ENCODE results near the gene TLL1.

DNA sequence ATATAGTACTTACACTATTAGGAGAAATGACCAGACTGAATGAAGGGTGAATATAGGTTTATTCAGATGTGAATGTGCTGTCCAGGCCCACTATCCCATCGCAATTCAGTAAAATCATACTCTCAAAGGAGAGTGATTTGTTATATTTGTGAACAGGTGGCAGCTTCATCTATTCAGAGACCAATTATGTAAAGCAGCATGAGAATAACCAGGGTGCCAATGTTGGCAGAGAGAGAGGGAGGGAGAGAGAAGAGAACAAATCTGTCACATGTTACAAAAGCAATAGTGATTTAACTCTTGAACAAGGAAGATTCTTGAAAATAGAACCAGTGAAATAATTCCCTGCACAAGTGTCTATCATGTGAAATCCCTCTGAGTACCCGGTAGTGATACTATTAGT, 38.9 kb upstream of the TLL1 start:
- TF ChIP-seq, protein P1, sequence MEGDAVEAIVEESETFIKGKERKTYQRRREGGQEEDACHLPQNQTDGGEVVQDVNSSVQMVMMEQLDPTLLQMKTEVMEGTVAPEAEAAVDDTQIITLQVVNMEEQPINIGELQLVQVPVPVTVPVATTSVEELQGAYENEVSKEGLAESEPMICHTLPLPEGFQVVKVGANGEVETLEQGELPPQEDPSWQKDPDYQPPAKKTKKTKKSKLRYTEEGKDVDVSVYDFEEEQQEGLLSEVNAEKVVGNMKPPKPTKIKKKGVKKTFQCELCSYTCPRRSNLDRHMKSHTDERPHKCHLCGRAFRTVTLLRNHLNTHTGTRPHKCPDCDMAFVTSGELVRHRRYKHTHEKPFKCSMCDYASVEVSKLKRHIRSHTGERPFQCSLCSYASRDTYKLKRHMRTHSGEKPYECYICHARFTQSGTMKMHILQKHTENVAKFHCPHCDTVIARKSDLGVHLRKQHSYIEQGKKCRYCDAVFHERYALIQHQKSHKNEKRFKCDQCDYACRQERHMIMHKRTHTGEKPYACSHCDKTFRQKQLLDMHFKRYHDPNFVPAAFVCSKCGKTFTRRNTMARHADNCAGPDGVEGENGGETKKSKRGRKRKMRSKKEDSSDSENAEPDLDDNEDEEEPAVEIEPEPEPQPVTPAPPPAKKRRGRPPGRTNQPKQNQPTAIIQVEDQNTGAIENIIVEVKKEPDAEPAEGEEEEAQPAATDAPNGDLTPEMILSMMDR (IDR thresholded peaks at IDR 0.05): no peak
- no peak for TF ChIP-seq POLR2AphosphoS5 (IDR thresholded peaks at IDR 0.05)
- TF ChIP-seq POLR2A (IDR thresholded peaks at IDR 0.05): no peak

All from breast epithelium (tissue), 3 donors.